Ishikawa (cell line): ENCODE data around the gene ASIC2.

ENCODE experiments used
- EGR1 ChIP-seq: IDR thresholded peaks from 2 replicates; pipeline ENCODE4 v1.6.1; 2012
- EP300 ChIP-seq: IDR thresholded peaks from 2 replicates; pipeline ENCODE4 v1.6.1; 2012; ENCODE audit warnings: borderline replicate concordance
- FOXM1 ChIP-seq: IDR thresholded peaks from 2 replicates; pipeline ENCODE4 v1.6.1; 2012; ENCODE audit warnings: low read depth, borderline replicate concordance
- MAX ChIP-seq: IDR thresholded peaks from 2 replicates; pipeline ENCODE4 v1.6.1; 2012
- RAD21 ChIP-seq: IDR thresholded peaks from 2 replicates; pipeline ENCODE4 v1.6.1; 2012; ENCODE audit warnings: low read depth
- REST ChIP-seq: IDR thresholded peaks from 2 replicates; pipeline ENCODE4 v1.6.1; 2012; ENCODE audit warnings: low read depth, mild to moderate bottlenecking
- USF1 ChIP-seq: IDR thresholded peaks from 2 replicates; pipeline ENCODE4 v1.6.1; 2012
- YY1 ChIP-seq: IDR thresholded peaks from 2 replicates; pipeline ENCODE4 v1.6.1; 2012; ENCODE audit warnings: low read depth

- TF ChIP-seq YY1 (no peak), EP300 (no peak), REST (no peak), MAX (no peak), USF1 (no peak), FOXM1 (no peak), RAD21 (no peak), EGR1 (no peak)
Measured at GRCh38 chr17:33267271-33267790, 25.8 kb downstream of the ASIC2 start.
